Esophagus mucosa (tissue), 1 donor: ENCODE measurements around the gene ERFE. TPM values are rescaled to one million over a fixed set of nuclear protein-coding genes. Genes with fewer than 3 reads are reported as not detected.
"Not testable (repeated sequence)": the region's sequence is repeated elsewhere in the genome, so short reads cannot be mapped to it uniquely, and the experiment has no call there.

Experiments
- ATAC-seq: fragments of 200-7000 bp; cut with Tn5 transposase; one replicate; pipeline ENCODE4 v1.9.1; 2020
- total RNA-seq: library from RNA; stranded (reverse); gene quantifications from one replicate; pipeline ENCODE4 v1.2.4, GENCODE V29; 2023
- donor health status: DM: yes; HTN: yes; CAD: no.

The ERFE gene
- total RNA-seq, 1 donor from 2014 or later: 0.44 TPM

DNA sequence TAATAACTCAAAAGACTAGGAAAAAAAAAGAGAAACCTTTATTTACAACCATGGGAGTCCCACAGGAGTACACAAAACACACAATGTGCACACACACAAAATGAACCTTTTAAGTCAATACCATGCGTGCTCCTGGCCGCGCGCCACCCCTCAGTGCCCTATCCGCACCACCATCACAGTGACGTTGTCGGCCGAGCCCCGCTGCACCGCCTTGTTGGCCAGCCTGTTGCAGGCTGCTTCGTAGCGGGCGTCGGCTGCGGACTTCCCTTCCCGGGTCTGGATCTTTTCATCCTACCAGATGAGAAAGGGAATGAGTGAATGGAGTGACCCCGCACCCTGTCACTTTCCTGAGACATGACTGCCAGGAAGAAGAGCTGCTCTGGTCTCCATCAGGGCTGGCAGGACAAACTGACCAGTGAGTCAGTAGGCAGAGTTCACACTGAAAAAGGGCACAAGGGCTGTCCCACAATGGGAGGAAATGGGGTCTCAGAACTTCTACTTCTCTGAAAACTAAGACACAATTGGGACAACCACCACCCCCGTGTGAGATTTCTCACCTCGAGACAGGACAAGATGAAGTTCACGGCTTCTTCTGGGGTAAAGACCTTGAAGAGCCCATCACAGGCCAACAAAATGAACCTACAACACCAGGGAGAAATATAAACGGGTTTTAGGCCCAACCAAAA is 11.8 kb downstream of the ERFE start:
- no peak for ATAC-seq

DNA sequence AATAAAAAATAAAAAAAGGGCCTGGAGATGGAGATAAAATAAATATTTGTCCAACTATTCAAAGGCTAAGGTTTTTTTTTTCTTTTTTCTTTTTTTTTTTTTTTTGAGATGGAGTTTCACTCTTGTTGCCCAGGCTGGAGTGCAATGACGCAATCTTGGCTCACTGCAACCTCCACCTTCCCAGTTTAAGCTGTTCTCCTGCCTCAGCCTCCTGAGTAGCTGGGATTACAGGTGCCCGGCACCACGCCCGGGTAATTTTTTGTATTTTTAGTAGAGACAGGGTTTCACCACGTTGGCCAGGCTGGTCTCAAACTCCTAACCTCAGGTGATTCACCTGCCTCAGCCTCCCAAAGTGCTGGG is 12.3 kb downstream of the ERFE start:
- ATAC-seq: not testable (repeated sequence)

DNA sequence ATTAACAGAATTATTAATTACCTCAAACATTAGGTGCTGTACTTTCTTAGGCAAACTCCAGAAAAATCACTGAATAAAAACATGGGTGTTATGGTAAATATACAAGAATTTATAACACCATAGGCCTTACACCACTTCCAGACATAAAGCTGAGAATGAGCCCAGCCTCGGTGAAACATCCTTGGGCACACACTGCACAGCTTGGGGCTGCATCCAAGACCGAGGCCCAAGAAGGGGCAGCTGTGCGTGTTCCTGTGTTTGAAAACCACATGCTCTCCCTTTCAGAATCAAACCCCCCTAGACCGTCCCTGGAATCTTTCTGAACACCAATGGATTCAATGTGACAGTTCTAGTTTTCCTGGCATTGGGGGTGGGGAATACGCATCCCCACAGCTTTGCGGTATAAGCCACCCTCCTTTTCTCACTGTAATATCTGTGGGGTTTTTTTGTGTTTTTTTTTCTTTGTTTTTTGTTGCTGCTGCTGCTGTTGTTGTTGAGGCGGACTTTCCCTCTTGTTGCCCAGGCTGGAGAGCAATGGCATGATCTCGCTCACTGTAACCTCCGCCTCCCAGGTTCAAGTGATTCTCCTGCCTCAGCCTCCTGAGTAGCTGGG is 12.9 kb downstream of the ERFE start:
- no peak for ATAC-seq

DNA sequence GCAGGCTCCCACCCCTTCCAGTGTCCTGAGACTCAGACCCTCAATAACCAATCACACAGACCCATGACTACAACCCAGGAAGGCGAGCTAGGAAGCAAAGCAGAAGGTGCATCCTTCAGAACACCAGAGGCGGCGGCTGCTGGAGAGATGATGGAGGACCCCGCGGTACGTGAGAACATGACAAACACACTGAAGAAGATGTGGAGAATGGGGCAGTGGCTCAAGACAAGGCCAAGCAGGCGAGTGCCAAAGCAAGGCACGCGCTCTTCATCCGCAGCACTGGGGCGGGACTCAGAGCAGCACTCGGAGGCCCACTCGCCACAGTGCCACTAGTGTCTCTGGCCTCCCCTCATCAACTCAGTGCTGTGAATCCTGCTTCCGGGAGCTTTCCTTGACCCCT is 13.7 kb downstream of the ERFE start:
- no peak for ATAC-seq

DNA sequence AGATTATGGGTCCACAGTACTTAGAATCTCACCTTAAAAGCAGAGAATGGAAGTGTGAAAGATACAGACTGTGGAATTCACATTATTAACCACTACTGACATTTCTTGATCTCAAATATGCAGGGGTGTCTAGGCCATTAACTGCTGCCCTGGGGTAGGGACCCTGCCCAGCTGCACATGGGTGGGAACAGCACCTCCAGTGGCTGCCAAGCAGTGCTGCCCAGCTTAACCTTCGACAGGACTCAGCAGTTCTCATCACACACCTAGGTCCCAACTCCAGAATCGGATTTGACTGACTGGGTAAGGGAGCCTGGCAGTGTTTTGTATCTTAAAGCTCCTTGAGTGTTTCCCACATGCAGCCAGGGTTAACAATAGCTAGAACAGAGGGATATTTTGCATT is 14.9 kb downstream of the ERFE start:
- ATAC-seq: no peak

DNA sequence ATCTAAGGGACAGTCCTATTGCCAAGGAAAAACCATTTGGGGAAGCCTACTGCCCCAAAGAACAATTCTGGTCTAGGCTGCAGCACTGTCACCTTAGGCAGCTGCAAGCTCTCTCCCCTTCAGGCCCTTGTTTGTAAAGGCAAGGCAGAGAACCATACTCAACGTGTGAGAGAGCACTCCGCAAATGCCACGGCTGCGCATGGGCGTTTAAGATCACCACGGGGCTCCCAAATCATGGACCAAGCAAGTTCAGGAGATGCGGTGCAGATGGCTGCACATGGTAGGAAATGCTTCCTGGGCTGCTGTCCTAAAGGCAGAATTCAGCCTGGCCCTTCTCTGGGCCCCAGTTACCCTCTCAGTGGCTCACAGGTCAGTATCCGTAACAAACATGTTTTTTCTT is 15.5 kb downstream of the ERFE start:
- no peak for ATAC-seq

DNA sequence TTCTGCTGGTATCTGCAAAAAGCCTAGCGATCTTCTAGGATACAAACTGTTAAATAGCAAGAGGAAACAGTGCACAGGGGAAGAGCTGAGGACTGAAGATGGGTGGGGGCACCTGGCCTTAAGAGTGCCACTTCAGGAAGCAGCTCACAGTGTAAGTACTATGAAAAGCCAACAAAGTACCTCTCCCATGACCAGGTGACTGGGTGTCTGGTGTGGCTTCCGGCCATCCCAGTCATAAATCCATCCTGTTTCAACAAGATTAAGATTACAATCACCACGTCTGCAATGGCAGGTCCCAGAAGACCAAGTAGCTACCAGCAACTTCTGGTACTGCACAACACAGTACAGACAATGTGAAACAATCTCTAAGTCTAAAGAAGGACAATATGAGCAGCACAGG is 15.9 kb downstream of the ERFE start:
- peak; percentile 39 for ATAC-seq

DNA sequence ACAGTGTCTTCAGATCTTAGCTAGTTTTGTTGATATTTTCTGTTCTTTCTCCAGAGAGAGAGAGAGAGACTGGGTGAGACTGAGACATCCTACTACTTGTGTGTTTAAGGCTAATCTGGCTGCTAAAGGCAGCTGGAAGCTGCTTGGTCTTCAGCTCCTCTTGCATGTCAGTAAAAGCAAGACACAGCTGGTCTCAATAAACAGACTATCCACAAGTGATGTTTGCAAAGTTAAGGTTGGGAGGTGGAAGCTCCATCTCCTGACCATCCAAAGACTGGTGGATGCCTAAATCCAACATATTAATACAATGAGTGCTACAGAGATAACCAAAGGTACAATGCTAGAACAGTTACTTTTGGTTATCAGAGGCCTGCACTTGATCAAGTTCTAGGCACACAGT is 17.8 kb downstream of the ERFE start:
- ATAC-seq: no peak

DNA sequence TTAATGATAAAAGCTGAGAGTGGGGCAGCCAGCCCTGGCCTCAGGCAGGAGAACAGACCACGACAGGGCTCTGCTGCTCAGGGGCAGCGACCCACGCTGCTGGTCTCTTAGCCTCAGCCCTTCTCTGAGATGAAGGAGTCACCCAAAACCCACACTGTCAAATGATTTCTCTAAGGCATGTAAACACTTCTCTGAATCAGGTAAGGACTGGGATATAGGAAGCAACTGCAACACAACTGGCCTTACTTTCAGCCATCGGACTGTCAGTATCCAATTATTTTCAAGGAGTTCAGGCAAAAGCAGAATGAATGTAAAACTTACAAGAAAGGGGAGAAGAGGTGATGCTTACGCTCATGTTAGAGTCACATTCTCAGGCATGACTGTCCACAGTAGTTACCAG is 21.8 kb downstream of the ERFE start:
- no peak for ATAC-seq

DNA sequence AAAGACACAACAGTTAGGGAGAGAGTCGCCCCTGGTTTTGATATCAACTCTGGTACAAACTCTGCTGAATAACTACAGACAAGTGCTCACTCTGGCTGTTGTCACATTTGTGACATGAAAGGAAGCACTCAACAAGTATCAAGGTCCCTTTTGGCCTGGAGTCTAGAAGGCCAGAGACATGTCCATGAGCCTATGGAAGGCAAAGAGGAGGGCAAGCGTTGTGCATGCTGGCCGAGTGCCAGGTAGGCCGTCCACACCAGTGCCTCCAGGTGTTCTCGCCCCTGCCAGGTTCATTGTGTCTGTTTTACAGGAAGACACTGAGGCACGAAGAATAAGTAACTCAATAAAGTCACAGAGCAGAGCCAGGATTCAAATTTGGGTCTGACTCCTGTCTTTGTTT is 23.6 kb downstream of the ERFE start:
- ATAC-seq: no peak

DNA sequence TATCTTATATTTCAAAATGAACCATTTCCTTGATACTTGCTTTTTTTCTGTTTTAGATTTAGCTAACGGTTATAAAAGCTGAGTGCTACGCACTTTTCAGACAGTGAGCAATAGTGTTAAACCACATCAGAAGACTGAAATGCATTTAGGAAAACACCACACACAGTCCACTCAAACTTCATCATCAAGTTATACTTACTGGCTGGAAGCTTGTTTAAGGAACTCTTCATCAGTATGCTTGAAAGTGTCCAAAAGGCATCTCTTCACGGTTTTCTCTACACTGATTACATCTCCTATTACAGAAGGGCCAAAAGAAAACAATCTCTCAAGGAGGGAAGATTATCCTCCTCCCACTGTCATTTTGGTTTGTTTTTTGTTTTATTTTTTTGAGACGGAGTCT is 25.1 kb downstream of the ERFE start:
- no peak for ATAC-seq

DNA sequence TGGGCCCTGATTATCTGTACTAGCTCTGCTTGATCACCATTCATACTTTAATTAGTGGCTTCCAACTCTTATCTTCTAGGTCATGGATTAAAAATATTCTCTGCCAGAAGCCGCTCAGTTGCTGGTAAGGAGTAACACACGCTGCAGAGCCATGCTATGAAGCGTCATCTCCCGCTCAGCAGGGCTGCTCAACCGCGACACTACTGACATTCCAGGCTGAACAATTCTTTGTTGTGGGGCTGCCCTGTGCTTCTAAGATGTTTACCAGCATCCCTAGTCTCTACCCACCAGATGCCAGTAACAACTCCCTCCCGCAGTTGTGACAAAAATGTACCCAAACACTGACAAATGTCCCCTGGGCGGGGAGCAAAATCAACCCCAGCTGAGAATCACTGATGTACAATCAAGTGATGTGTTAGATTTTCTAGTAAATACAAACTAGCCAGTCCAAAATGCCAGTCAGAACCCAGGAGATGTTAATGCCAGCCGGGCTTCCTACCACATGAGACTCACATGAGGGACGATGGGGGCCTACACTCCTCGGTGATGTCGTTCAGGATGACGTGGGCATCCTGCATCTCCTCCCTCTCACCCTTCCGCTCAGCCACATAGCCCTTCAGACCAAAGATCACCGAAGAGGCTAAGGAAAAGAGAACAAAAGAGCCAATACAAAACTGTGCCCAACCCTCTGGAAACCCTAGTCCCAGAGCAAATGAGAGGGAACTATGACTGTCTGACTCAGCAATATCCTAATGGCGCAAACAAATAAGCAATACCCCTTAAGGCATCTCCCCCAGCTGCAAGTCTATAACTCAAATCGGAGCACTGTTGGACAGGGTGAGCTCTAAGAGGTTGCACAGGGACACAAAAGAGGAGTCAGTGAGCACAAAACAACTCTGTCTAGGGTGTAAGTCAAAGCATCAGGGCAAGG is 29.1 kb downstream of the ERFE start:
- no peak for ATAC-seq

DNA sequence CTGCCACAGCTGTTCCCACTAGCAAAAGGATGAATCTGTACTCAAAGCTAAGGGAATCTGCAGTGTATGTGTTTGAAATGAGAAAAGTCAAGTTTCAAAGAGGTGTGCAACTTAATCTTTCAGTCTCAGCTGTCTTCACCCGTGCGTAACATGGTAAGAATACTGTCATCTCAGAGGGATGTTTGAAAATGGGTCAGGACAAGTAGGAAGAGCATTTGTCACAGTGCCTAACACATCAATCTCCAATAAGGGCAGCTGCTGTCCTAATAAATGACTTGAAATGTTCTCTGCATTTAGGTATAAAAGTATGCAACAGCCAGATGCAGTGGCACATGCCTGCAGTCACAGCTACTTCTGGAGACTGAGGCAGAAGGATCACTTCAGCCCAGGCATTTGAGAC is 31.7 kb downstream of the ERFE start:
- ATAC-seq: no peak

DNA sequence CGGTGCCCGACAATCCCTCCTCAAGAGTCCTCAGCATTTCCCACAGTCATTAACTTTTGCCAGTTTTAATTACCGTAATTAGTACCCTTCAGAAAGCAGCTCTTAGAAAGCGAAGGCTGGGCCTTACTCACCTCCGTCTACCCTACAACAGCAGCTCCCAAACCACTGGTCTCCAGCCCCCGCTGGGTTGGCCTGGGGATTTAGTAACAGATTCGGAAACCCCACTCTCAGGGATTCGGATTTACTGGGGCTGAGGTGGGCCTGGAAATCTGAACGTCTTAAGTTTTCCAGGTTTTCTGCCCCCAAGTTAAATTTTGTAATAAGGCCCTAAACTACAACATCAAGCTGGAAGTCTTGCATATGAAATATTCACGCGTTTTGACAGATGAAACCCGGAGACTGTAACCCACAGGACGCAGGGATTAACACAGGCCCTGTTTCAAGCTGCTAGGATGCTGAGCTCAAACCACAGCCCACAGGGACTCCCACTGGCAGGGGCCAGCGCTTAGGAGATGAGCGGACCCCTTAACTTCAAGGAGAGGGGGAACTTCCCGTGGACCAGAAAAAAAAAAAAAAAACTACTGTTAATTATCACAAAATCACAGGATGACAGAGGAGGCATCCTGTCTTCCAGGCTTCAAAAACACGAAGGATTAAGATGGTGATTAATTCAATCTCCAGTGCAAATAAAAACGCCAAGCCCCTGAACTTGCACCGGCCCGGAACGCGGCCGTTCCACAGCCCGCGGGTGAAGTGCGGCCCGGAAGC is 43.7 kb downstream of the ERFE start:
- no peak for ATAC-seq

DNA sequence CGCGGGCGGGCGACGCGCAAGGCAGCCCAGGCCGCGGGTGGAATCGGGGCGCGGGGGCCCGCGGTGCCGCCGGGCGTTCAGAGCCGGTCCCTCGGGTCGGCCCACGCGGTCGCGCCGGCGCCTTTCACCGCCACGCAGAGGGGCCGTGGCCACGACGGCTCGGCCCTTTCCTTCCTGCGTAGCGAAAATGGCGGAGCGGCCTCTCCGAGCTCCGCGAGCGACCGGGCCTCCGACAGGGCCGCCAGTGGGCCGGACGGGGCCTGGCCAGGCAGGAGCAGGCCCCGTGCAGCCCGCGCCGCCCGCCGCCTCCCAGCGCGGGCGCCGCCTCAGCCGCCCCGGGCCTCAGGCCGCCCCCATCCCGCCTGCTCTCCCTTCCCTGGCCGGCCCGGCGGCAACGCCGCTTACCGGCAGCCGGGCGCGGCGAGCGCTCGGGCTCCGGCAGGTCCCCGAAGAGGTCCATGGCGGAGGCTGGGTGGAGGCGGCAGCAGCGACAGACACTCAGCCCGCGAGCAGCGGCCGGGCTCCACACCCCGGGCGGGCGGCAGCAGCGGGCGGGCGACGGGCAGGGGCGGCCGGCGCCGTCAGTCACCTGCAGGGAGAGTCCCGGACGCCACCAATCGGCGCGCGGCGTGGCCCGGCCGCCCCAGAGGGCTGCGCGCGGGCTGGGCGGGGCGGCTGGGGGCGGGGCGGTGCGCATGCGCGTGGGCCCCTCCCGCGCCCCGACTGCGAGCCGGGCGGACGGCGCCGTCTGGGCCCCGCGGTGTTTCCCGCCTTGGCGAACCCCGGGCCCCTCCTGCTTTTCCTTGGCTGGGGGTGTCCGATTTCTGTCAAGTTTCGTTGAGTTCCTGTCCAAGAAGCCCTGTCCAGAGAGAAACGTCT is 44.6 kb downstream of the ERFE start, which contains the start of gene ILKAP:
Gene ILKAP, minus strand, starts transcription at position 602 of the 879 bp plus-strand sequence. Its CDS starts 142 bp downstream, at position 460.
- peak; percentile 99 for ATAC-seq

DNA sequence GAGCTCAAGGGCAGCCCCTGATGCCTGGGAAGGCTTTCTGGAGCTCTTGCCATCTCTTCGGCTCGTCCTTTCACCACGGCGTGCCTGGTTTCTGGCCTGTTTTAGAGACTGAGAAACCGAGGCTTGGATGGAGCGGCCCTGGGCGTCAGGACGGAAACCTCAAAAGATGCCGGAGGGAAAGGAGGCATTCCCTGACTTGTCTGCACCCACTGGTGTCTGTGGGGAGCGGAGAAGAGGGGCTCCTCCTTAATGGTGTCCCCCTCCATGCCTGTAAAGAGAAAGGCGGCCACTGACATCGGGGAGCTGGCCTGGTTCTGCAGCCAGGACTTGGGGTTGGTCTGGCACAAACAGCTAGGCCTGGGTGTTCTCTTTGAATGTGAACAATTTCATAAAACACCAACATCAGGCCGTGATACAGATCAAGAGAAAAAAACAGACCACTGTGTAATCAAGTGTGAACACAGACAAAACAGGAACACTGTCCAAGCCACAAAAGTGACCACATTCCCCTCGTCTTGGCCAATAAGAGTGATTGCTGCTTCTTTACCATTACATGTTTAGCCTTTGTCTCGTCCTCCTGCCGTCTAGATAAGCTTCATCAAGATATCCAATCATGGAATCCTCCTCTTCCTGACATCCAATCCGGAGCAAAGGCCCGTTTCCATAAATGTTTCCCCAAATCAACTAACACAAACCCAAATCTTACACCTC is 45.4 kb downstream of the ERFE start:
- ATAC-seq: no peak

DNA sequence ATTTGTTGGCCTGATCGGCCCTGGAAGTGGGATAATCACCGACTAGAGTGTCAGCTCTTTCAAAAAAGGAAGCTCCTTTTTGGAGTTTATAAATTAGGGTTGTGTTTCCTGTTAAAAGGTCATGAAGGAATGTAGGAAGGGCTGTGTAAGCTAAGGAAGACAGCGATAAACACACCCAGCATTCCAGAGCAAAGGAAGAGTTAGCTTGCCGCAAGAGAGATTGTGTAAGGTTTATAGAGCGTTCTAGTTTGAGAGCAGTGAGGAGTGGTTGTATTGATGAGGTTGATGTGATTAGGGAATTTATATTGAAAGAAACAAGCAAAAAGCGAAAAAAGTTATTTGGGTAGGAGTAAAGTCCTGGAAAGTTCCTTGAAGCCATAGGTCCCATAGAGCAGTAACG is 48.2 kb downstream of the ERFE start:
- no peak for ATAC-seq

DNA sequence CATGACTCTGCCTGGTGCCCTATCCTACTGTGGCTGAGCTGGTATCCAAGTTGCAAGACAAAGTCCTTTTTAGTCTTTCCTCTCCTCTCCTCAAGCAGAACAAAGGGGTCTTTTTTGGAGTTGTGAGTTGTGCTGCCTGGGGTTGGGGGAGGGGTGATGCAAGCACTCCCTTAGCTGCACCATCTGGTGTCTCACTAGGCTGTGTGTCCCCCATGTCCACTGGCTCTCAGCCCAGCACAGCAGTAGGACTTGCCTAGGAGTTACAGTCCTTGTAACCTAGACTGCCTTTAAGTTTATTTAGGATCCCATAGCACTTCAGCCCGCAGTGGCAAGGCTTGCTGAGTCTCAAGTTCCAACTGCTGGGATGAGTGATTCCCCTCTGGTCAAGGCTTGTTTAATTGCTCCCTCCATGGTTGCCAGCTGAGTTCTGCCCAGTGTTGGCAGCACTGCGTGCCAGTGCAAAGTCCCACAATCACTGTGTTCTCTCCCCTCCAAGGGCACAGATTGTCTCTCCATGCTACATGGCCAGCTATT is 57.9 kb downstream of the ERFE start:
- ATAC-seq: no peak
